Spleen (tissue), 11 donors: Measurements from ENCODE around the gene TBX4. TPM values are rescaled to one million over a fixed set of nuclear protein-coding genes. Genes with fewer than 3 reads are reported as not detected.

ENCODE experiments used
- DNase-seq: peaks from one replicate; pipeline ENCODE4 v3.0.0-alpha.2; 2020
- H3K27ac ChIP-seq, 8 donors: fragments of 200-600 bp; sonication (generic) in 7 of 8; 1 replicate in 4 of 8; 2 replicates in 4 of 8; pipeline versions ENCODE4 v1.5.0 to v1.8.0; 2016 to 2021; ENCODE audit warnings: inconsistent platforms in 4 of 8, mild to moderate bottlenecking in 4 of 8, moderate library complexity in 1 of 8
- H3K27me3 ChIP-seq, 7 donors: fragments of 200-600 bp; sonication (generic) in 6 of 7; replicated peaks in 1 of 7; 1 replicate in 4 of 7; 2 replicates in 3 of 7; pipeline versions ENCODE4 v1.5.0 to v1.8.0; 2016 to 2021; ENCODE audit warnings: inconsistent platforms in 3 of 7, mild to moderate bottlenecking in 1 of 7
- H3K36me3 ChIP-seq, 6 donors: fragments of 200-600 bp; sonication (generic) in 5 of 6; 1 replicate in 4 of 6; 2 replicates in 2 of 6; pipeline versions ENCODE4 v1.5.0 to v1.8.0; 2016 to 2021; ENCODE audit warnings: inconsistent platforms in 2 of 6
- H3K4me1 ChIP-seq, 6 donors: fragments of 200-600 bp; sonication (generic) in 5 of 6; 1 replicate in 3 of 6; 2 replicates in 3 of 6; pipeline versions ENCODE4 v1.5.0 to v1.8.0; 2016 to 2021; ENCODE audit warnings: inconsistent platforms in 3 of 6
- H3K4me3 ChIP-seq, 8 donors: fragments of 200-600 bp; sonication (generic) in 7 of 8; 1 replicate in 4 of 8; 2 replicates in 4 of 8; pipeline versions ENCODE4 v1.5.0 to v1.8.0; 2016 to 2021; ENCODE audit warnings: inconsistent platforms in 4 of 8, mild to moderate bottlenecking in 4 of 8, moderate library complexity in 2 of 8
- H3K9me3 ChIP-seq, 8 donors: fragments of 200-600 bp; sonication (generic) in 7 of 8; 1 replicate in 4 of 8; 2 replicates in 4 of 8; pipeline versions ENCODE4 v1.5.0 to v1.8.0; 2016 to 2021; ENCODE audit warnings: inconsistent platforms in 4 of 8
- CTCF ChIP-seq, 11 experiments: fragments of 200-600 bp in 7 of 11; fragments of 450-650 bp in 4 of 11; sonication (generic) in 4 of 11; IDR thresholded peaks in 8 of 11; conservative IDR thresholded peaks in 3 of 11; 1 replicate in 7 of 11; 2 replicates in 4 of 11; pipeline versions ENCODE4 v1.4.0 to v1.8.0; 2016 to 2021; ENCODE audit warnings: antibody characterized with exemption in 11 of 11, inconsistent platforms in 4 of 11, mild to moderate bottlenecking in 1 of 11
- POLR2A ChIP-seq, 3 donors: fragments of 450-650 bp; IDR thresholded peaks; one replicate each; pipeline ENCODE4 v1.5.1; 2017; ENCODE audit warnings: antibody characterized with exemption in 3 of 3, mild to moderate bottlenecking in 1 of 3
- POLR2AphosphoS5 ChIP-seq, 3 donors: sonication (generic); formaldehyde crosslinking; IDR thresholded peaks; one replicate each; pipeline ENCODE4 v1.5.1; 2017; ENCODE audit warnings: antibody characterized with exemption in 3 of 3
- WGBS, 5 donors: extraction: QIAGEN DNeasy Blood & Tissue Kit in 3 of 5; methylation state at CpG; one replicate each; pipeline versions ENCODE4 v1.1.5 to v1.1.7; 2013 to 2018; 5-methylcytosine and 5-hydroxymethylcytosine counted together
- intact Hi-C: fragments of 100-400 bp; cut with DNase I; formaldehyde crosslinking; loops from one replicate; pipeline ENCODE4 v1.15.0; 2023; ENCODE audit warnings: low total_unique reads
- polyA plus RNA-seq, 3 donors: library from polyadenylated mRNA; stranded (reverse); fragments of 200-250 nt; gene quantifications; one replicate each; pipeline ENCODE4 v1.2.1, GENCODE V29; 2013
- total RNA-seq, 7 donors: library from RNA; depleted of rRNA in 3 of 7; stranded (reverse); fragments of >200 nt in 3 of 7; fragmentation: NEBNext Ultra II Directional in 4 of 7; extraction: Animal tissue kit (Norgen Biotek cat#: 25700) in 4 of 7; gene quantifications; one replicate each; pipeline versions ENCODE4 v1.1.0 to v1.2.1, GENCODE V29; 2016 to 2021
- donor health status: healthy with polysubstance abuse.
- donor health status: DM: no; HTN: no; CAD: no; lungs with moderate emphysema.
- donor health status: DM: no; HTN: no; CAD: no.
- donor health status: Bipolar disorder and iron deficiency.
- donor health status: healthy.
- donor health status: DM: no; HTN: no; CAD: no.
- donor health status: DM: yes; HTN: yes; CAD: no.

Gene TBX4
- total and polyA plus RNA-seq, 10 donors, result not detected

DNA sequence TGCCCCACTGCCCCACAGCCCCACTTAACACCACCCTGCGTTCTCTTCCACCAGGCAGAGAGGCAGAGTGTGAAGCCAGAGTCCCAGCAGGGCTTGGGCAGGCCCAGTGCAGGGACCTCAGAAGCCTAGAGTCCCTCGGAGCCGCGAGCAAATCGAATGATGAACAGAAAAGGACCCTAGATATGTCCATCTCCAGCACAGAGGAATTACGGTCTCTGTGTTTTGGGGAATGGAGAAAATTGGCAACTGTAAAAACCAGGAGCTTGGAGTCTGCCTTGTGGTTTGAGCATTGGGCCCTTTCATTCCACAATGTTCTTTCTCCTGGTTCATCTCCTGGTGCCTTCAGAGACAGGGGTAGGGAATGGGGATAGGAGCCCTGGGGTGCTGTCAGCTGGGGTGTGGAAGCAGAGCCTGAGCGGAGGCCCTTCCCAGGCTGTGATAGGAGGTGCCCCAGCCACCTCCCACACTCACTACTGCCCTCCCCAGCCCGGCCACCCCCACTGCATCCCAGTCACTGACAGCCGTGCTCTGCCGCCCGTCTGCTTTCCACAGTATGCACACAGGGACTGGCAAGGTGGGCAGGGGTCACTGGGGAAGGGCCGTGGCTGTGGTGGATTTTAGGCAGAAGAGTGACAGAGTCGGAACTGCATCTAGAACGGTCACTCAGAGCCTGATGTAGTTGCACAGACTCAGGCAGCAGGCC lies 26.7 kb downstream of the TBX4 start:
- Histone ChIP-seq H3K4me1 (no peaks in the 10 kb centered on the region), H3K27ac (no peak overlapping the region), H3K27me3 (peaks cover 0 to 65% (median 13%) of the 10 kb centered on the region in 7 donors), H3K9me3 (no peaks in the 10 kb centered on the region), H3K36me3 (no peaks in the 10 kb centered on the region), H3K4me3 (no peak overlapping the region)
- TF ChIP-seq CTCF (IDR thresholded peaks at IDR 0.05 in 8 of 11, conservative IDR thresholded peaks at IDR 0.05 in 3 of 11), result no peak
- TF ChIP-seq POLR2A (IDR thresholded peaks at IDR 0.05), result no peak
- no peak for TF ChIP-seq POLR2AphosphoS5 (IDR thresholded peaks at IDR 0.05)
- intact Hi-C loops, result no loop called here
- peak; percentile 53 for DNase-seq
- WGBS, 5 donors, result 81 to 91% (median 87%) methylated on average over 14 of the region's 14 CpGs

GRCh38 chr17:61479493-61480413 lies 27.5 kb downstream of the TBX4 start:
- Histone ChIP-seq H3K4me1 (no peaks in the 10 kb centered on the region), H3K27ac (no peak overlapping the region), H3K4me3 (no peak overlapping the region), H3K9me3 (no peaks in the 10 kb centered on the region), H3K27me3 (peaks cover 0 to 63% (median 13%) of the 10 kb centered on the region in 7 donors), H3K36me3 (no peaks in the 10 kb centered on the region)
- peak; percentile 53 for DNase-seq
- TF ChIP-seq POLR2AphosphoS5 (IDR thresholded peaks at IDR 0.05), result no peak
- no peak for TF ChIP-seq POLR2A (IDR thresholded peaks at IDR 0.05)
- no peak for TF ChIP-seq CTCF (IDR thresholded peaks at IDR 0.05 in 8 of 11, conservative IDR thresholded peaks at IDR 0.05 in 3 of 11)
- WGBS, 5 donors, result 77 to 87% (median 81%) methylated on average over 18 to 25 of the region's 25 CpGs
- intact Hi-C loops, result no loop called here

- H3K4me3 ChIP-seq, result no peak overlapping the region
- no peaks in the 10 kb centered on the region for H3K36me3 ChIP-seq
- H3K9me3 ChIP-seq, result no peaks in the 10 kb centered on the region
- H3K27ac ChIP-seq, result no peak overlapping the region
- no peaks in the 10 kb centered on the region for H3K4me1 ChIP-seq
- TF ChIP-seq POLR2AphosphoS5 (IDR thresholded peaks at IDR 0.05) (no peak), POLR2A (IDR thresholded peaks at IDR 0.05) (no peak), CTCF (IDR thresholded peaks at IDR 0.05 in 8 of 11, conservative IDR thresholded peaks at IDR 0.05 in 3 of 11) (no peak)
- intact Hi-C loops, result no loop called here
- 67 to 87% (median 75%) methylated on average over 3 to 5 of the region's 5 CpGs for WGBS, 5 donors
- peaks cover 0 to 57% (median 13%) of the 10 kb centered on the region in 7 donors for H3K27me3 ChIP-seq
- DNase-seq, result peak; percentile 47
Measured at GRCh38 chr17:61480414-61480807, 28.2 kb downstream of the TBX4 start.

DNA sequence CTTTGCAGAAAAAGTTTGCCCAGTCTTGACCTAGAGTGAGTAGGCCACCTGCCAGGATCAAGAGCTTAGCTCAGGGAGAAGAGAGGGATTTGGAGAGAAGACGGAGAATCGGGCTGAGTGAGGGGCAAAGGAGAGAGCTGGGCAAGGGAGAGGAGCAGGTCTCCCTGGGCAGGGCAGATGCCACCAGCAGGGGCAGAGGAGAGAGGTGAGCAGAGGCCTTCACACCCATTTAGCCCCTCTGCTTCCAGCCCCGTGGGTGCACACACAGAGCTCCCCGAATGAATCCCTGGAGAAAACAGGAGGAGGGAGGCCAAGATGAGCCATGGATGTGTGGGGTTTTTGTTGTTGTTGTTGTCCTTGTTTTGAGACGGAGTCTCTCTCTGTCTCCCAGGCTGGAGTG lies 29.2 kb downstream of the TBX4 start:
- WGBS, 5 donors, result 83 to 90% (median 87%) methylated on average over 5 of the region's 5 CpGs
- Histone ChIP-seq H3K27ac (no peak overlapping the region), H3K4me3 (no peak overlapping the region), H3K9me3 (no peaks in the 10 kb centered on the region), H3K36me3 (no peaks in the 10 kb centered on the region), H3K4me1 (peaks cover 0 to 5% (median 0%) of the 10 kb centered on the region in 6 donors), H3K27me3 (peaks cover 0 to 57% (median 9%) of the 10 kb centered on the region in 7 donors)
- TF ChIP-seq CTCF (IDR thresholded peaks at IDR 0.05 in 8 of 11, conservative IDR thresholded peaks at IDR 0.05 in 3 of 11) (no peak), POLR2A (IDR thresholded peaks at IDR 0.05) (no peak), POLR2AphosphoS5 (IDR thresholded peaks at IDR 0.05) (no peak)
- intact Hi-C loops, result no loop called here
- peak; percentile 64 for DNase-seq
